HFFc6 (cell line): ENCODE results near the gene MAN2A2. TPM values are rescaled to one million over a fixed set of nuclear protein-coding genes. Genes with fewer than 3 reads are reported as not detected.

Source experiments
- DNase-seq: peaks from one replicate; pipeline ENCODE4 v3.0.0-alpha.2; 2018
- H3K27ac Mint-ChIP-seq: 2 replicates; pipeline ENCODE4 v1.8.0; 2020; ENCODE audit warnings: mild to moderate bottlenecking, mixed read lengths
- H3K27me3 Mint-ChIP-seq: 2 replicates; pipeline ENCODE4 v1.8.0; 2021; ENCODE audit warnings: mild to moderate bottlenecking, moderate library complexity, mixed read lengths; ENCODE audit not compliant: insufficient read depth
- H3K36me3 Mint-ChIP-seq: 2 replicates; pipeline ENCODE4 v1.8.0; 2021; ENCODE audit warnings: low read depth, mixed read lengths
- H3K4me1 Mint-ChIP-seq: 2 replicates; pipeline ENCODE4 v1.8.0; 2020; ENCODE audit warnings: low read depth, mixed read lengths
- H3K4me3 Mint-ChIP-seq: 2 replicates; pipeline ENCODE4 v1.8.0; 2020; ENCODE audit warnings: mild to moderate bottlenecking, moderate library complexity, mixed read lengths
- H3K9me3 Mint-ChIP-seq: 2 replicates; pipeline ENCODE4 v1.8.0; 2020; ENCODE audit warnings: mild to moderate bottlenecking, mixed read lengths
- total RNA-seq, 6 experiments: library from RNA; stranded (reverse); fragmentation: NEBNext Ultra II Directional; extraction: Animal tissue kit (Norgen Biotek cat#: 25700); gene quantifications; 2 replicates in 1 of 6; 3 replicates in 5 of 6; pipeline ENCODE4 v1.2.3, GENCODE V29; 2021
- TF ChIP-seq, protein P1 (sequence below): fragments of 200-600 bp; sonication (generic); IDR thresholded peaks from 2 replicates; pipeline ENCODE4 v1.5.0; 2021; ENCODE audit warnings: antibody characterized with exemption, mild to moderate bottlenecking

MAN2A2 gene
- total RNA-seq, 6 experiments from 2014 or later: 15.8 to 26.9 (median 23.4) TPM

DNA sequence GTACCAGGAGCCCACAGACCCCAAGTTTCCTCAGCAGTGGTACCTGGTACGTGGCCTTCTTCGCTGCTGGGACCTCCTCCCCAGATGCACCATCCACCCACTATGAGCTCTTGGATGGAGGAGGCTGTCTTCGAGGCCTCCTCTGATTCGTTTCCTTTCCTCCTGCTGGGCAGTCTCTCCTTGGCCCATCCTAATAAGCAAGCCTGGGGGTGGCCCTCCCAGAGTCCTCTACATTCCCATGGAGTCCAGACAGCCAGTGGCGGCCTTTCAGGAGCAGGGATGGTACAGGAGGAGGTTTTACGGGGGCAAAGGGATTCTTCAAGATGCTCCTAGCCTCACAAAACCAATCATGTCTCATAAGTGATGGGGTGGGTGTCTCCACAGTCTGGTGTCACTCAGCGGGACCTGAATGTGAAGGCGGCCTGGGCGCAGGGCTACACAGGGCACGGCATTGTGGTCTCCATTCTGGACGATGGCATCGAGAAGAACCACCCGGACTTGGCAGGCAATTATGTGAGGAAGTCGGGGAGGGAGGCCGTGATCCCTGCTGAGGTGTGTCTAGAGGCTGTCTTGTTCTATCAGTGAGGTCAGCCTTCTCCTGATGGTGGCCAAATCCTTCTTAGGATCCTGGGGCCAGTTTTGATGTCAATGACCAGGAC is 26.5 kb upstream of the MAN2A2 start:
- Mint-ChIP-seq H3K4me1 (peaks cover 13% of the 10 kb centered on the region), H3K9me3 (no peaks in the 10 kb centered on the region), H3K4me3 (no peak overlapping the region), H3K27me3 (peaks cover 1% of the 10 kb centered on the region; the same call in 1 of the 2 replicates), H3K27ac (no peak overlapping the region), H3K36me3 (no peaks in the 10 kb centered on the region)
- no peak for DNase-seq
- TF ChIP-seq, protein P1, sequence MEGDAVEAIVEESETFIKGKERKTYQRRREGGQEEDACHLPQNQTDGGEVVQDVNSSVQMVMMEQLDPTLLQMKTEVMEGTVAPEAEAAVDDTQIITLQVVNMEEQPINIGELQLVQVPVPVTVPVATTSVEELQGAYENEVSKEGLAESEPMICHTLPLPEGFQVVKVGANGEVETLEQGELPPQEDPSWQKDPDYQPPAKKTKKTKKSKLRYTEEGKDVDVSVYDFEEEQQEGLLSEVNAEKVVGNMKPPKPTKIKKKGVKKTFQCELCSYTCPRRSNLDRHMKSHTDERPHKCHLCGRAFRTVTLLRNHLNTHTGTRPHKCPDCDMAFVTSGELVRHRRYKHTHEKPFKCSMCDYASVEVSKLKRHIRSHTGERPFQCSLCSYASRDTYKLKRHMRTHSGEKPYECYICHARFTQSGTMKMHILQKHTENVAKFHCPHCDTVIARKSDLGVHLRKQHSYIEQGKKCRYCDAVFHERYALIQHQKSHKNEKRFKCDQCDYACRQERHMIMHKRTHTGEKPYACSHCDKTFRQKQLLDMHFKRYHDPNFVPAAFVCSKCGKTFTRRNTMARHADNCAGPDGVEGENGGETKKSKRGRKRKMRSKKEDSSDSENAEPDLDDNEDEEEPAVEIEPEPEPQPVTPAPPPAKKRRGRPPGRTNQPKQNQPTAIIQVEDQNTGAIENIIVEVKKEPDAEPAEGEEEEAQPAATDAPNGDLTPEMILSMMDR: no peak

DNA sequence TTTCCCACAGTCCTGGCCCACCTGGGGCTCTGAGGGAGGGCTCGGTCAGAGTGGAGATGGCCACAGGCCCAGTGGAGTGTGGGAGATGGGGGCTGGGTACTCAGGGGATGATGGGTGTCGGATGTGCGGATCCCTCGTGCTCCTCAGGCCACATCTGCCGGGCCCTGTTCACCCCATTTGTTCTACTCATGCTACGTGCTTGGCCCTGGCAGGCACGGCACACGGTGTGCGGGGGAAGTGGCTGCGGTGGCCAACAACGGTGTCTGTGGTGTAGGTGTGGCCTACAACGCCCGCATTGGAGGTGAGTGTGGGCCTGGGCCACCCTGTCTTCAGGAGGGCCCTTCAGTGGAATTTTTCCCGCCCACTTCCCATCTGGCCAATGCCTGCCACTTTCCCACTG is 25.8 kb upstream of the MAN2A2 start:
- no peaks in the 10 kb centered on the region; the same call in 1 of the 2 replicates for H3K27me3 Mint-ChIP-seq
- no peak overlapping the region for H3K4me3 Mint-ChIP-seq
- H3K4me1 Mint-ChIP-seq: peaks cover 11% of the 10 kb centered on the region
- H3K9me3 Mint-ChIP-seq: no peaks in the 10 kb centered on the region
- TF ChIP-seq, protein P1: no peak
- no peak overlapping the region for H3K27ac Mint-ChIP-seq
- no peaks in the 10 kb centered on the region for H3K36me3 Mint-ChIP-seq
- DNase-seq: no peak

DNA sequence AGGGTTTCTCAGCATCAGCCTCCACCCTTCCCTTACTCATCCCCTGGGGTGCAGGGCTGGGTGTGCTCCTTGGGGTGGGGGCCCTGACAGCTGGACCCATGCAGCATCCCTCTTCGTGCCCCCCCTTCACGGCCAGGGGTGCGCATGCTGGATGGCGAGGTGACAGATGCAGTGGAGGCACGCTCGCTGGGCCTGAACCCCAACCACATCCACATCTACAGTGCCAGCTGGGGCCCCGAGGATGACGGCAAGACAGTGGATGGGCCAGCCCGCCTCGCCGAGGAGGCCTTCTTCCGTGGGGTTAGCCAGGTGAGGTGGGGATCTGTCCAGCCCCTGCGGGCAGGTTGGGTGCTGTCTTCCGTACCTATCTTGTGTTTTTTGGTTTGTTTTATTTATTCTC is 25.1 kb upstream of the MAN2A2 start:
- Mint-ChIP-seq H3K4me1 (peaks cover 5% of the 10 kb centered on the region), H3K4me3 (no peak overlapping the region), H3K36me3 (no peaks in the 10 kb centered on the region), H3K27ac (no peak overlapping the region), H3K27me3 (no peaks in the 10 kb centered on the region; the same call in 1 of the 2 replicates), H3K9me3 (no peaks in the 10 kb centered on the region)
- TF ChIP-seq, protein P1: no peak
- no peak for DNase-seq

DNA sequence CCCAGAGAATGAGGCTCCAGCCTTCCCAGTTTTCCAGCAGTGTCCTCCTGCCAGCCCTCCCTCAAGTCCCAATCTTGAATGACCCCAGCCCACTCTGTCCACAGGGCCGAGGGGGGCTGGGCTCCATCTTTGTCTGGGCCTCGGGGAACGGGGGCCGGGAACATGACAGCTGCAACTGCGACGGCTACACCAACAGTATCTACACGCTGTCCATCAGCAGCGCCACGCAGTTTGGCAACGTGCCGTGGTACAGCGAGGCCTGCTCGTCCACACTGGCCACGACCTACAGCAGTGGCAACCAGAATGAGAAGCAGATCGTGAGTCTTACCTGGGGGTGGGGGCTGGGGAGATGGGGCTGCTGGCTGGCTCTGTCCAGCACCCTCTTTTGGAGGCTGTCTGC is 24.4 kb upstream of the MAN2A2 start:
- Mint-ChIP-seq H3K9me3 (no peaks in the 10 kb centered on the region), H3K27me3 (no peaks in the 10 kb centered on the region; the same call in 1 of the 2 replicates), H3K4me3 (no peak overlapping the region), H3K36me3 (no peaks in the 10 kb centered on the region), H3K4me1 (no peaks in the 10 kb centered on the region), H3K27ac (no peak overlapping the region)
- TF ChIP-seq, protein P1: no peak
- DNase-seq: no peak

DNA sequence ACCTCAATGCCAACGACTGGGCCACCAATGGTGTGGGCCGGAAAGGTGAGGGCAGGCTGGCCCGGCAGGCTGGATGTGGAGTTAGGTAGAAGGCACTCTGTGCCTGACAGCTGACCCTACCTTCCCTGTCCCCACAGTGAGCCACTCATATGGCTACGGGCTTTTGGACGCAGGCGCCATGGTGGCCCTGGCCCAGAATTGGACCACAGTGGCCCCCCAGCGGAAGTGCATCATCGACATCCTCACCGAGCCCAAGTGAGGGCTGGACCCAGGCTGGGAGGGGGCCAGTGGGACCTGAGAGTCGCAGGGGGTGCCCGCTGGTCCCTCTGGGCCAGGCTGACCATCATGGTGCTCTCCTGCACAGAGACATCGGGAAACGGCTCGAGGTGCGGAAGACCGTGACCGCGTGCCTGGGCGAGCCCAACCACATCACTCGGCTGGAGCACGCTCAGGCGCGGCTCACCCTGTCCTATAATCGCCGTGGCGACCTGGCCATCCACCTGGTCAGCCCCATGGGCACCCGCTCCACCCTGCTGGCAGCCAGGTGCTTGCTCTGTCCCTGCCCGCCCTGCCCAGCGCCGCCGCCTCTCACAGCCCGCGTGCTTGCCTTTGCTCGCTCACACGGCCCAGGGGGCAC is 23.3 kb upstream of the MAN2A2 start:
- Mint-ChIP-seq H3K4me1 (no peaks in the 10 kb centered on the region), H3K4me3 (no peak overlapping the region), H3K27ac (no peak overlapping the region), H3K9me3 (no peaks in the 10 kb centered on the region), H3K36me3 (no peaks in the 10 kb centered on the region), H3K27me3 (no peaks in the 10 kb centered on the region; the same call in none of the 2 replicates)
- DNase-seq: no peak
- TF ChIP-seq, protein P1: no peak
